ENCODE measurements around the gene SLC13A2.
"Not testable (repeated sequence)": the region's sequence is repeated elsewhere in the genome, so short reads cannot be mapped to it uniquely, and the experiment has no call there.

Gene SLC13A2

DNA sequence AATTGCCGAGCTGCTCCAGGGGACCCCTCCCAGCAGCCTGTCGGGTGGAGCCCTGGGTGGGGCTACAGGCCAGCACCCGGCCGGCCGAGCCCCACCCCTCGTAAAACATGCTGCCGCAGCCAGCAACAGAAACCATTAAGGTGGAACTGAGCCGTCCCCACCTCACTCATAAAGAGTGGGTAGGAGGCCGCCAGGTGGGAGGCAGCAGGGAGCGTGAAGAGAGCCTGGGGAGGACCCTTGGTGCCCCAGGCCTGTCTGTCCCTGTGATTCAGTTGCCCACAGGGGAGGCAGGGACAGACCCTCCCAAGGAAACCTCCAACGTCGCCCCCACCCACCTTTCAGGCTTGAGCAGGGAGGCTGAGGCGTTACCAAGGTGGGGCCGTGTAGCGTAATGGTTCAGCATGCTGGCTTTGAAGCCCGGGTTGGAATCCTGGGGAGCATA, 41.1 kb downstream of the SLC13A2 start:
- DNase-seq (ENCODE audit: low read depth): no peak

DNA sequence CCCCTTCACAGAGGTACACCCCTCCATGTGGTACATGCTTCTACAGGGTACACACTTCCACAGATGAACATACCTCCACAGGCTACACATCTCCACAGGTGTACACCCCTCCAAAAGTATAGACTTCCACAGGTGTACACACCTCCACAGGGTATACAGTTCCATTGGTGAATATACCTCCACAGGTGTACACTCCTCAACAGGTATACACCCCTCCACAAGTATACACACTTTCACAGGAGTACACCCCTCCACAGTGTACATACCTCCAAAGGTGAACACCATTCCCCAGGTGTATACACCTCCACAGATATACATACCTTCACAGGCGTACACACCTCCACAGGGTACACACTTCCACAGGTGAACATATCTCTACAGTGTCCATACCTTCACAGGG, 42.1 kb downstream of the SLC13A2 start:
- no peak for DNase-seq (ENCODE audit: low read depth)

DNA sequence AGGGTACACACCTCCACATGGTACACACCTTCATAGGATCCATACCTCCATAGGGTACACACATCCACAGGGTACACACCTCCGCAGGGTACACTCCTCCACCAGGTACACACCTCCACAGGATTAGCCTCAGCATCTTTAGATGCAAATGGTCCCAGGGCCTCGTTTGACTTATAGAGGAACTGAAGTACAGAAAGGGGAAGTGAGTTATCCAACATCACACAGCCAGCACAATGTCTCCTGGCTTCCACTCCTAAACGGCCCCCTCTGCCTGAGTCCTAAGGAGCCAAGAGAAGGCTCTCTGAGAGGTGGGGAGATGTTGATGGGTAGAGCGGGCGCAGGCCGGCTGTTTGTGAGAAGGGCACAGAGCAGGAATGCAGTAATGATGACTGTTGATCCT, 44.7 kb downstream of the SLC13A2 start:
- DNase-seq (ENCODE audit: low read depth): no peak

DNA sequence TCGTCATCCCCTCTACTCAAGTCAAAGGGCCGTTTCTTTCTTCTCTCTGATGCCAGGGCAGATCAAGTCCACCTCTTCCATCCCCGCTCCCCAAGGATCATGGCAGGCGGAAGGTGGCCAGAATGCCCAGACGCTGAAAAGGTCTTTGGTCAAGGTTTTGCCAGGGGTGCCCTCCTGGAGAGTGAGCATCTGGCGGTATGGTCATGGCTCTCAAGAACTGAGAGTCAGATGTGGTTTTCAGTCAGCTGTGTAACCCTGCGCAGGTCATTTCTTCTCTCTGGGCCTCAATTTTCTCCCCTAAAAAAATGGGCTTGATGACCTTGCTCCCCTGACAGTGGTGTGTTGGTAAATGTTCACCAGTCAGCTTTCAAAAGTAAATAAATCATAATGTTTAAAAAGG, 45.1 kb downstream of the SLC13A2 start:
- no peak for DNase-seq (ENCODE audit: low read depth)

DNA sequence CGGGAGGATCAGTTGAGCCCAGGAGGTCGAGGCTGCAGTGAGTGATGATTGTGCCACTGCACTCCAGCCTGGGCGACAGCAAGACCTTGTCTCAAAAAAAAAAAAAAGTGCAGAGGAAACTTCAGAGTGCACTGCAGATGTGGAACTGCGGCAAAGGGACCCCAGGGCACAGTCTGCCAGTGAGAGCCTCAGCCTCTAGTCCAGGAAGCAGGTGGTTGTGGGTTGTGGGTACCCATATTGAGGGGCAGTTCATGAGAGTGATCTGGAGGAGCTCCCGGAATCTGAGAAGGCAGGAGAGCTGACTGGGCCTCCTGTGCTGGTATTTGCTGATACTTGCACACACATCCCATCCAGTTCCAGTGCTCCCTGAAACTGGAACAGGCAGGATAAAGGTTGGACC, 45.8 kb downstream of the SLC13A2 start:
- no peak for DNase-seq (ENCODE audit: low read depth)

DNA sequence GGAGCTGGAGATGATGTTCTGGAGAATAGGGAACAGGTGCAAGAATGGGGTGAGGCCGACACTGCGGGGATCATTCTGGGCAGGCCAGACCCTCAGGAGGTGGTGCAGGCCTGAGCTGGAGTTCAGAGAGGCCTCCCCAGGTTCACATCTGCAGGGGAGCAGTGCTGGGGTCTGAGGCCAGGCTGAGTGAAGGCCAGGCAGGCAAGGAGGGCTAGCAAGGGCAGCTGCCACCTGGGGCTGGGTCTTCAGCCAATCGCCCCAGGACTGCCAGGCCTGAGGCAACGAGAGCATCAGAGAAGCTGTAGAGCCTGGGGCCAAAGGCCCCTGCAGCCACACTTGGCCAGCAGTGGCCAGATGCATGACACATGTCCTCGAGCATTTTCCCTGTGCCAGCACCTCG, 47.2 kb downstream of the SLC13A2 start:
- DNase-seq (ENCODE audit: low read depth): no peak

DNA sequence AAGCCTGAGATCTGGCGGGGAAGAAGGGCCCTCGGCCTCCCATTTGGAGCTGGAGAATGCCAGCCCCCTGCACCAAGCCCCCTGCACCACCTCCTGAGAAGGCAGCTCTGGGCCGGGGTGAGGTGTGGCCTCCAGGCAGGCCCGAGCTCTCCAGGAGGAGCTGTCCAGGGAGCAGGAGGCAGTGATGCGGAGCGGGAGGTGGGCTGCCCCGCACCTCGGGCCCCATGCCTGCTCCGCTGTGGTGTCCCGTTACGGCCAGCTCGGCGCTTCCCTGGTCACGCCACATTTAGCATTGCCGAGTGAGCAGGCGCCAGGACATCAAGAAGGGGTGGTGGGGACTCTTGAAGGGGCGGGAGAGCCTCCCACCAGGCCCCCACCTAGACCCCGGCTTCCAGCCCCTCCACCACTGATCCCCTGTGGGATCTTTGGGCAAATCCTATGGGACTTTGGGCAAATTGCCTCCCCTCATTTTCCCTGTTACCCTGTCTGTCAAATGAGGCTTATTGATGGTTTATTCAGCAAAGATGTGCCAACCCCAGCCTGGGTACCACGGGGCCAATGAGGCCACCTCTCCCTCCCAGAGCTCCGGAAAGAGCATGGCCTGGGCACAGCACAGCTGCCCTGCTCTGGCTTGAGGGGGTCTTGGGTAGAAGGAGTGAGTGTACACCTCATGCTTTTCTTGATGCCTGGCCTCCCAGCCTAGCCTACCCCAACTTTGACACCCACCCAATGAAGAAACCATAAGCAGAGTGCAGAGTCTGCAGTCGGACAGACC, 48.1 kb downstream of the SLC13A2 start:
- DNase-seq (ENCODE audit: low read depth): no peak

DNA sequence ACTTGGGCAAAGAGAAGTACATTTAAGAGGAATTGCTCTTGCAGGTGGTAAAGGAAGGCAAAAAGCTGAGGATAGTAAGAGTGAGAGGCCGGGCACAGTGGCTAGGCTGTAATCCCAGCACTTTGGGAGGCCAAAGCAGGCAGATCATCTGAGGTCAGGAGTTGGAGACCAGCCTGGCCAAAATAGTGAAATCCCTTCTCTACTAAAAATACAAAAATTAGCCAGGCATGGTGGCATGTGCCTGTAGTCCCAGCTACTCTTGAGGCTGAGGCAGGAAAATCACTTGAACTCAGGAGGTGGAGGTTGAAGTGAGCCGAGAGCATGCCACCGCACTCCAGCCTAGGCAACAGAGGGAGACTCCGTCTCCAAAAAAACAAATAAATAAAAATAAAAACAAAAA, 48.8 kb downstream of the SLC13A2 start:
- not testable (repeated sequence) for DNase-seq (ENCODE audit: low read depth)

DNA sequence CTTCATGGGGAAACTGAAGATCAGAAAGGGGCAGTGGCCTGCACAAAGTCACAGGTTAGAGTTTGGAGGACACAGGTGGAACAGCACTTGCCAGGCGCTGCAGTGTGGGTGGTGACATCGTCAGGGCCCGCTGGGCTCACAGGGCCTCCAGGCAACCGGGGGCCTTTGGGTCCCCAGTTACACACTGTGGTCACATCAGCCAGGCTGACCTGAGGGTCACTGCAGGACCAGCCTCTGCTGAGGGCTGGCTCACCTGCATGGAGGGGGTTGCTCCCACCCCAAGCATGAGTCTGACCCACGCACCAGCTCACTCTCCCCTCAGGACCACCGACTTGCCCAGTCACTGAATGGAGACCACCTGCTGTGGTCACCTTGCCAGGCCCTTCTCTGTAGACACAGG, 49.7 kb downstream of the SLC13A2 start:
- no peak for DNase-seq (ENCODE audit: low read depth)

DNA sequence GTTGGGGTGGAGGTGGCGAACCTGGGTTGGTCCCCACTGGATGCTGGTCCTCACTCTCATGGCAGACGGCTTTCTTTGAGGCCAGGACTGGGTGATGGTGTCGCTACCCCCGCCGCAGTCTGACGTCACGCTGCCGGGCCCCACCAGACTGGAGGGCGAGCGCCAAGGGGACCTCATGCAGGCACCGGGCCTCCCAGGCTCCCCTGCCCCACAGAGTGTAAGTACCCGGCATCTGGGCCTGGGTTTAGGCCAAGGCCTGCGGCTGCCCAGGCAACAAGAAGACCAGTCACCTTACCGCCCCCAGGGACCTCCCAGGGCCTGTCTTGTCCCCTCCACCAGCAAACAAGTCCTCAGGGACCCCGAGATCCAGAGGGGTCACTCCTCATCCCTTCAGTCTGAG, 50.4 kb downstream of the SLC13A2 start:
- no peak for DNase-seq (ENCODE audit: low read depth)

DNA sequence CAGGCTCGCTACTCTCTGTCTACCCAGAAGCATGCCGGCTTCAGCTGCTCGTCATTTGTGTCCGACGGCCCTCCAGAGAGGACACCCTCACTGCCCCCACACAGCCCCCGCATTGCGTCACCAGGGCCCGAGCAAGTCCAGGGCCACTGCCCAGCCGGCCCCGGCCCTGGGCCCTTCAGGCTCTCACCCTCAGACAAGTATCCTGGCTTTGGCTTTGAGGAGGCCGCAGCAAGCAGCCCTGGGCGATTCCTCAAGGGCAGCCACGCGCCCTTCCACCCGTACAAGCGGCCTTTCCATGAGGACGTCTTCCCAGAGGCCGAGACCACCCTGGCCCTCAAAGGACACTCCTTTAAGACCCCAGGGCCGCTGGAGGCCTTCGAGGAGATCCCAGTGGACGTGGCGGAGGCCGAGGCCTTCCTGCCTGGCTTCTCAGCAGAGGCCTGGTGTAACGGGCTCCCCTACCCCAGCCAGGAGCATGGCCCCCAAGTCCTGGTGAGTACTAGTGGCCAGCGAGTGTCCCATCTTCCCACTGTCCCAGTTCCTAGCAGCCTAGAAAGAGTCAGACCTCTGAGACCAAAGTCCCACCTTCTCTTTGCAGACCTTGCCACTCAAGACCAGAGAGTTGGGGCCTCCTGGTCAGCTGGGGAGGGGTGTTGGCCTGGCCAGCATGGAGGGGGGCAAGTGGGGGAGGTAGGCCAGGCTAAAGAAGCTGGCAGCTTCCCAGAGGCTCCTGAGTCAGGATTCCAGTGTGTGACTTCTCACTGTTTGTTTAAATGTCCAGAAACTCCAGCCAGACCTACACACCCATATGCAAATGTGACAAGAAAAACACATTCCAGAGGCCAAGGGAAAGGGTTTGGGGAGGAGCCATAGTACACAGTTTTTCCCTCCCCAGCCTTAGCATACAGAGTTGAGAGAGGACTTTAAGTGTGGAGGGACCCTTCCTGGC, 51.3 kb downstream of the SLC13A2 start:
- no peak for DNase-seq (ENCODE audit: low read depth)

DNA sequence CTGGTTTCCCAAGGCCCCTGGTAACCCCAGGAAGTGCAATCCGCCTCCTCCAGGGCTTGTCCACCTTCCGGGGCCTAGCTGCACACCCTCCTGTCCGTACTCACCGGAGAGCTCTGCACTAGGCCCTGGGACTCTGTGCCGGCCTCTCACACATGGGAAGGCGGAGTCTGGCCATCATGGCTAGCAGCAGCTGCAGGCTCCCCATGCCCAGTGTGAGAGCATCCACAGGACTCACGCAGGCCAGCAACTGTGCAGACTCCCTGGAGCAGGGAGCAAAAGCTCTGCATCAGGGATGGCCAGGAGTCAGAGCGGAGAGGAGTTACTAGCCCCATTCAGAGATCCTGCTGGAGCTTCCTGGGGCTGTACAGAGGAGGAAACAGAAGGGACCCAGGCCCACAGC, 52.9 kb downstream of the SLC13A2 start:
- no peak for DNase-seq (ENCODE audit: low read depth)

DNA sequence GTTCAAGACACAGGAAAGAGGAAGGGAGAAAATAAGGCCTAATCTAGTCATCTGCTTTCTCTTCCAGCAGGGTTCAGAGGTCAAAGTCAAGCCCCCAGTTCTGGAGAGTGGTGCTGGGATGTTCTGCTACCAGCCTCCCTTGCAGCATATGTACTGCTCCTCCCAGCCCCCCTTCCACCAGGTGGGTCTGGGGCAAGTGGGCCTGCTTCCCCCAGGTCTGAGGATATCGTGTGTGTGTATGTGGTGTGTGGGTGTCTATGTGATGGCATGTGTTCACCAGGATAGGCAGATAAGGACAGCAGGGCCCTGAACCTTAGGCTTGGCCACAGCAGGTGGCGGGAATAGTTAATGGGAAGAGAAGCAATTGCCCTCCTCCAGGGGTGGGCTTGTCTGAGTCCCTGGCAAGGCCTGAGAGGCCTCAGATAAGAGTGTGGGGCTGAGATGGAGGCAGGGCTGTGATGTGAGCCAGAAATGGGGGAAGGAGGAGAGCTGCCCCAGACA, 53.8 kb downstream of the SLC13A2 start:
- no peak for DNase-seq (ENCODE audit: low read depth)

DNA sequence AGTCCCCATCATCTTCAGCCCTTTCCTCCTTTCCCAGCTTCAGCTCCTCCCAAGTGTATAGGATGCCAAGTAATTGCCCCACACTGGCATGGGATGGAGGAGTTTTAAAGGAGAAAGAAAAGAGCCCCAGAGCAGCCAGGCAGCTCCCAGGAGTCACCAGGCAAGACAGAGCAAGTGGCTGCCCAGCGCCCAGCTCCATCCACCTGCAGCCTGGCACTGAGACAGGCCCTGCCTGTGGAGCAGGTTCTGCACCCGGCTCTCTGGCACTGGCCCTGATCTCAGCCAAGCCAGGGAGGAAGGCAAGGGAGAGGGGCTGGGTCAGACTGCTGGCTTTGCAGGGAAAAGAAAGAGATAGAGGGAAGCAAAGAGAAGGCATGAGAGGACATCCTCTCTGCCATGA, 54.4 kb downstream of the SLC13A2 start:
- DNase-seq (ENCODE audit: low read depth): no peak

DNA sequence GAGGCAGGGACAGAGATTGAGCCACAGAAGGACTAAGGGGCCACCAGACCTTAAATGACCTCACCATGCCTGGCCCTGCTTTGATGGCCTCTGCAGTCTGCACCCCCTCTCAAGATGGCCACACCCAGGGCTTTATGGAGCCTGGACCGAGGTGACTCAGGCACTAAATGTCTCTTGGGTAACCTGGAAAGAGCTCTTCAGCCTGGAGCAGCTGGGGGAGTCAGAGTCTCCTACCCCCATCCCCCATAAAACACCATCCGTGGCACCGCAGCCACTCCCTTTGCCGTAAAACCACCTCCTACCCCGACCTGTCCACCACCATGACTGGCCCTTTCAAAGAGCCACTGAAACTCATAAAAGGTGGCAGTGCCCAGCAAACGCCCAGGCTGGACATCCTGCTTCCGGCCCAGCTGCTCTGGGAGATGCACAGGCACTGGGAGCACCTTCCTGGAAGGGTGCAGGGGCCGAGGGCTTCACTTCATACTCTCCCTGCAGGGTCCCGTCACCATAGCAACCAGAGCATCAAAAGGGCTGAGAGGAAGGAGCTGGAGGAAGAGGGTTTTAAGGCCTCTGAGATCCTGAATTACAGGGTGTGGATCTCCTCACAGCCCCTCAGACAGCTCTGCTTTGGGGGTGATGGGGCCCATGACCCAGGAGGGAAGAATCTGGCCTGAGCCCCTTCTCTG, 55.0 kb downstream of the SLC13A2 start:
- no peak for DNase-seq (ENCODE audit: low read depth)

DNA sequence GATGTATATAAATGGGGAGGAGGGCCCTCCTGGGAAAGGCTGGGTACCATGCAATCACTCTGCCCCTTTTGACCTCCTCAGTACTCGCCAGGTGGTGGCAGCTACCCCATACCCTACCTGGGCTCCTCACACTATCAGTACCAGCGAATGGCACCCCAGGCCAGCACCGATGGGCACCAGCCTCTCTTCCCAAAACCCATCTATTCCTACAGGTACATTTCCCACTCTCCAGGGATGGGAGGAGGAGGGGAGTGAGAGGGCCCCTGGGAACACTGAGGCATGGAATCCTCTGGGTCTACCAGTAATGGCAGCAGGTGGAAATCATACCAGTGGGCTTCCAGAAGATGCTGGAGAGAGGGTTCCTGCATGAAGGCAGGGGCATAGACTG, 55.6 kb downstream of the SLC13A2 start:
- DNase-seq (ENCODE audit: low read depth): no peak

DNA sequence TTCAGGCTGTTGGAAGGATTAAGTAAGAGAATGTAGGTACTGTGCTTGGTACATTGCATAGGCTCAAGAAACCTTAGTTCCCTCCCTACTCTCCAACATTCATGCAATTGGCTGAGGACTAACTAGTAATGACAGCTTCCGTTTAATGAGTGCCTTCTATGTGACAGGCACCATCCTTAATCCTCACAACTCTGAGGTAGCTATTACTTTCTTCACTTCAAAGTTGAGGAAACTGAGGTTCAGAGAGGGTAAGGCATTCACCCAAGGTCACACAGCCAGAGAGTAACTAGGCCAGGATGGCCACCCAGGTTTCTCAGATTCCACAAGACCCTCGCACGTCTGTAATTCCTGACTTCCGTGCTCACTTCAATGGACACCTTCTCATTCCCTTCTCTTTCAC, 56.8 kb downstream of the SLC13A2 start:
- DNase-seq (ENCODE audit: low read depth): no peak

DNA sequence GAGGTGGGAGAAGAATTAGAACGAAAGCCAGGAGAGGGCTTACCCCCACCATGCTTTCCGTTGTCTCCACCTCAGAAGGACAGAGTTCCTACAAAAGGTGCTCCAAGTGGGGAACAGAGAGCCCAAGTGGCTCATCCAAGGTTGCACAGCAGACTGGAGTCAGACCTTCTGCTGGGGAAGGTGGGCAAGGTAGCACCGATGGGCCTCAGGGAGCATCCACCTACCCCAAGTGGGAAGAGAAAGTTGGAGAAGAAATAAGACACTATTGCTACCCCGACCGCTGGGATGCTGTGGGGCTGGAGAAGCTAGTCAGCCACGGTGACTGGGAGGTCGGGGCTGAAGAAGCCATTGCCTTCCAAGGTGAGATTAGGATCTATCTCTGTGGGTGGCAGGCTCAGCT, 57.5 kb downstream of the SLC13A2 start:
- DNase-seq (ENCODE audit: low read depth): no peak

DNA sequence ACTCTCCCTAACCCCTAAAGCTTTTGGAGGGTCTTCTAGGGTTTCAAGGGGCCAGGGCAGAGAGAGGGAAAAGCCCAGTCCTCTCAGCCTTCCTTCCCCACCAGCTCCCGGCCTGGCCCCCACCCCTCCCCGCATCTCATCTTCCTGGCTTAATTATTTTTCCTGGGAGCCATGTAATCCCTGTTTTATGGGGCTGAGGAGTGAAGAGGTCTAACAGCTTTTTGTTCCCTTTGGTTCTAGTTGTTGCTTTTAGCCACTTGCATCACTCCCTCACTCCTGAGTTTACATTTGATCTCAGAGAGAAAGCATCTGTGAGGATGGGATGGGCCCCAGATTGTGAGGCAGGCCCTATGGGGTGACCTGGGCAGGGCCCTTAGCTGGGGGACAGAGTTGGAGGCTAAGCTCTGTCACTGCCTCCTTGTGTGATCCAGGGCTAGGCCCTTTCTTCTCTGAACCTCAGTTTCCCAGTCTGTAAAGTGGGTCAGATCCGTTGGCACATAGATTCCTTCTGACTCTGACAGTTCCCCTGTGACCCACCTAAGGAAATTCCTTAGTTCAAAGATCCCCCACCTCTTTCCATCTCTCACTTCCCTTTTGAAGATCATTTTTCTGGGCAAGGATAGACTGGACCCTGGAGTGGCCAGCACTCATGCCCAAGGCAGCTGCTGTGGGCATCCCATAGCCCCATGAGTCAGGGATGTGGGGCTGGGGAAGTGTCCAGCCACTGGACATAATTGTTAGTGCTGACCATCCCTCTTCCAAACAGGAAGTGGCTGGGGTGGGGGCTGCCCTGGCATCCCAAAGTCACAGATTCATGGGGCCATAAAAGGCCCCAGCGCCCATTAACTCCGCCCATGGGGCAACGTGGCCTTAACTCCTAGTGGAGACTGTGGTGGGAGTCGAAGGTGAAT, 58.9 kb downstream of the SLC13A2 start:
- no peak for DNase-seq (ENCODE audit: low read depth)

DNA sequence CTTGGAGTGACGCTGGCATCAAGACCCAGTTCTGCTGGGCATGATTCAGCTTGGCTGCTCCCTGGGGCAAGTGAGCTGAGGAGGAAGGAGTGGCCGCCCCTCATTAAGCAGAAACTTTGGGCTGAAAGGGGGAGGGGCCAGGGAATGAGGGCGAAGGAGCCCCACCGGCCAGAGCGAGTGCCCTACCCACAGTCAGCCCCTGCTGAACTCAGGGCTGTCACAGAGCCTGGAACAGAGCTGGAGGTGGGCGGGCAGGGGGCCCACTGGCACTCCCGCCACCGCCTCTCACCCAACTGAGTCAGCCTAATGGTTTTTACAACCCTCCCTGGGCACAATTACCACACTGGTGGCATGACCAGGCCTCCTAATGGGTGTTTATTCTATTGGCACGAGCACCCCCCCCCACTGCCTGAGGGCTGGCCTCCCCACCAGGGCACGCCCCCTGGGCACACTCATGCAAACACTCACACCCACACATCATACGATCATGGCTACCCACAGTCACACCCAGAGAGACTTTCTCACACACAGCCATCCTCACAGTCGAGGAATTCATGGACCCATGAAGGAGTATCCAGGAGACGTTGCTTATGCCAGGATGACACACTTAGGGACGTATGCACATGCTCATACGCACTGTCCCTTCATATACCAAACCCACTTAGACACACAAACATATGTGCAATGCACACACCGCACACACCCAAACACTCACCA, 59.8 kb downstream of the SLC13A2 start:
- DNase-seq (ENCODE audit: low read depth): no peak

All from stimulated activated CD8-positive, alpha-beta memory T cell treated with anti-CD3 and anti-CD28 coated beads, Interleukin-12 subunit alpha, Interleukin-12 subunit beta, amount 100 ng/mL, for 1 hour (primary cell).